ENCODE data around the gene CABLES2.

DNA sequence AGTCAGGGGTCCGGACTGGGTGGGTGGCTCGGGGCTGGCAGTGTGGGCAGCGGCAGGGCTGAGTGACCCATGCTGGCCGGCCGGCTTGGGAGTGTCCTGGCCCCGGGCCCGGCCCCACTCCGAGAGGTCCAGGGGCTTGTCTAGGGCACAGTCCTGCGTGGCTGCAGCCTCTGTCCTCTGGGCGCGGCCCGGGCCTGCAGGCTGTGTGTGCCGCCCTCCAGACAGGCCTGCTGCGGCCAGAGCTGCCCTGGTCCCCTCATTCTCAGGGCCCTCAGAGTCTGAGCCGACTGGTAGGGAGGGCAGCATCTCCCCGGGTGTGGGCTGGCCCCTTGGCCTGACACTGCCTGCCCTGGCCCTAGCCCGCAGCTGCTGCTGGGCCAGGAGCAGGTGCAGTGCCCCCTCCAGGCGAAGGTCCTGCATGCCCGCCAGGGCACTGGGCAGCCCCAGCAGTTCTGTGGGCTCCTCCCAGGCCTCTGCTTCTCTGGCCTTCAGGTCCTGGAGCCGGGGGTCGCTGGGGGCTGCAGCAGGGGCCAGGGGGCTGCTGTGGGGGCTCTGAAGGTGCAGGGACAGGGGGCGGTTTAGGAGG is 6.9 kb upstream of the CABLES2 start:
- TF ChIP-seq CEBPB (IDR thresholded peaks at IDR 0.05; ENCODE audit: borderline replicate concordance in 1 of 2, low read depth in 2 of 2, low read length in 2 of 2) (no peak), JUND (IDR thresholded peaks at IDR 0.05; ENCODE audit: low read depth, low read length) (no peak)
- TF ChIP-seq, protein P1, sequence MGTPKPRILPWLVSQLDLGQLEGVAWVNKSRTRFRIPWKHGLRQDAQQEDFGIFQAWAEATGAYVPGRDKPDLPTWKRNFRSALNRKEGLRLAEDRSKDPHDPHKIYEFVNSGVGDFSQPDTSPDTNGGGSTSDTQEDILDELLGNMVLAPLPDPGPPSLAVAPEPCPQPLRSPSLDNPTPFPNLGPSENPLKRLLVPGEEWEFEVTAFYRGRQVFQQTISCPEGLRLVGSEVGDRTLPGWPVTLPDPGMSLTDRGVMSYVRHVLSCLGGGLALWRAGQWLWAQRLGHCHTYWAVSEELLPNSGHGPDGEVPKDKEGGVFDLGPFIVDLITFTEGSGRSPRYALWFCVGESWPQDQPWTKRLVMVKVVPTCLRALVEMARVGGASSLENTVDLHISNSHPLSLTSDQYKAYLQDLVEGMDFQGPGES (IDR thresholded peaks at IDR 0.05): no peak
- TF ChIP-seq, protein P2, sequence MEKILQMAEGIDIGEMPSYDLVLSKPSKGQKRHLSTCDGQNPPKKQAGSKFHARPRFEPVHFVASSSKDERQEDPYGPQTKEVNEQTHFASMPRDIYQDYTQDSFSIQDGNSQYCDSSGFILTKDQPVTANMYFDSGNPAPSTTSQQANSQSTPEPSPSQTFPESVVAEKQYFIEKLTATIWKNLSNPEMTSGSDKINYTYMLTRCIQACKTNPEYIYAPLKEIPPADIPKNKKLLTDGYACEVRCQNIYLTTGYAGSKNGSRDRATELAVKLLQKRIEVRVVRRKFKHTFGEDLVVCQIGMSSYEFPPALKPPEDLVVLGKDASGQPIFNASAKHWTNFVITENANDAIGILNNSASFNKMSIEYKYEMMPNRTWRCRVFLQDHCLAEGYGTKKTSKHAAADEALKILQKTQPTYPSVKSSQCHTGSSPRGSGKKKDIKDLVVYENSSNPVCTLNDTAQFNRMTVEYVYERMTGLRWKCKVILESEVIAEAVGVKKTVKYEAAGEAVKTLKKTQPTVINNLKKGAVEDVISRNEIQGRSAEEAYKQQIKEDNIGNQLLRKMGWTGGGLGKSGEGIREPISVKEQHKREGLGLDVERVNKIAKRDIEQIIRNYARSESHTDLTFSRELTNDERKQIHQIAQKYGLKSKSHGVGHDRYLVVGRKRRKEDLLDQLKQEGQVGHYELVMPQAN (conservative IDR thresholded peaks at IDR 0.05): no peak
- TF ChIP-seq, protein P3, sequence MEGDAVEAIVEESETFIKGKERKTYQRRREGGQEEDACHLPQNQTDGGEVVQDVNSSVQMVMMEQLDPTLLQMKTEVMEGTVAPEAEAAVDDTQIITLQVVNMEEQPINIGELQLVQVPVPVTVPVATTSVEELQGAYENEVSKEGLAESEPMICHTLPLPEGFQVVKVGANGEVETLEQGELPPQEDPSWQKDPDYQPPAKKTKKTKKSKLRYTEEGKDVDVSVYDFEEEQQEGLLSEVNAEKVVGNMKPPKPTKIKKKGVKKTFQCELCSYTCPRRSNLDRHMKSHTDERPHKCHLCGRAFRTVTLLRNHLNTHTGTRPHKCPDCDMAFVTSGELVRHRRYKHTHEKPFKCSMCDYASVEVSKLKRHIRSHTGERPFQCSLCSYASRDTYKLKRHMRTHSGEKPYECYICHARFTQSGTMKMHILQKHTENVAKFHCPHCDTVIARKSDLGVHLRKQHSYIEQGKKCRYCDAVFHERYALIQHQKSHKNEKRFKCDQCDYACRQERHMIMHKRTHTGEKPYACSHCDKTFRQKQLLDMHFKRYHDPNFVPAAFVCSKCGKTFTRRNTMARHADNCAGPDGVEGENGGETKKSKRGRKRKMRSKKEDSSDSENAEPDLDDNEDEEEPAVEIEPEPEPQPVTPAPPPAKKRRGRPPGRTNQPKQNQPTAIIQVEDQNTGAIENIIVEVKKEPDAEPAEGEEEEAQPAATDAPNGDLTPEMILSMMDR (IDR thresholded peaks at IDR 0.05 in 2 of 3, conservative IDR thresholded peaks at IDR 0.05 in 1 of 3; ENCODE audit: control insufficient read depth in 2 of 3, extremely low read depth in 1 of 3, insufficient read depth in 1 of 3, low read depth in 3 of 3, low read length in 3 of 3): peak in 1 of 3 experiments; percentile 25; a peak in 1 of 6 replicates
